ENCODE results near the gene MUC5AC.

MUC5AC gene

GRCh38 chr11:1128311-1129142 lies 29.2 kb upstream of the MUC5AC start:
- H3K4me3 ChIP-seq (ENCODE audit: low read depth, low read length) = no peak overlapping the region
- TF ChIP-seq CTCF (IDR thresholded peaks at IDR 0.05; ENCODE audit: low read depth, low read length, missing control alignments) = no peak
- no peak for DNase-seq
- H3K27me3 ChIP-seq (replicated peaks) = no peaks in the 10 kb centered on the region
- no peak overlapping the region for H3K27ac ChIP-seq
- in situ Hi-C loops (cut with HindIII; ENCODE audit: low pct_ligation_motif_present, low sequenced_read_pairs) = no loop called here
- H3K36me3 ChIP-seq (replicated peaks) = no peaks in the 10 kb centered on the region

- Histone ChIP-seq H3K36me3 (replicated peaks) (no peaks in the 10 kb centered on the region), H3K4me3 (ENCODE audit: low read depth, low read length) (no peak overlapping the region), H3K27ac (no peak overlapping the region), H3K27me3 (replicated peaks) (no peaks in the 10 kb centered on the region)
- DNase-seq = no peak
- no peak for TF ChIP-seq CTCF (IDR thresholded peaks at IDR 0.05; ENCODE audit: low read depth, low read length, missing control alignments)
- in situ Hi-C loops (cut with HindIII; ENCODE audit: low pct_ligation_motif_present, low sequenced_read_pairs) = no loop called here
These were observed 28.6 kb upstream of the MUC5AC start for GRCh38 chr11:1129143-1129610.

- Histone ChIP-seq H3K36me3 (replicated peaks) (no peaks in the 10 kb centered on the region), H3K4me3 (ENCODE audit: low read depth, low read length) (no peak overlapping the region), H3K27ac (no peak overlapping the region), H3K27me3 (replicated peaks) (no peaks in the 10 kb centered on the region)
- in situ Hi-C loops (cut with HindIII; ENCODE audit: low pct_ligation_motif_present, low sequenced_read_pairs) = no loop called here
- DNase-seq = no peak
- no peak for TF ChIP-seq CTCF (IDR thresholded peaks at IDR 0.05; ENCODE audit: low read depth, low read length, missing control alignments)
These were observed 28.1 kb upstream of the MUC5AC start for GRCh38 chr11:1129611-1130160.

GRCh38 chr11:1130276-1131032 lies 27.3 kb upstream of the MUC5AC start:
- Histone ChIP-seq H3K4me3 (ENCODE audit: low read depth, low read length) (no peak overlapping the region), H3K36me3 (replicated peaks) (no peaks in the 10 kb centered on the region), H3K27ac (no peak overlapping the region), H3K27me3 (replicated peaks) (no peaks in the 10 kb centered on the region)
- DNase-seq = no peak
- TF ChIP-seq CTCF (IDR thresholded peaks at IDR 0.05; ENCODE audit: low read depth, low read length, missing control alignments) = no peak
- in situ Hi-C loops (cut with HindIII; ENCODE audit: low pct_ligation_motif_present, low sequenced_read_pairs) = no loop called here

GRCh38 chr11:1131033-1131911 lies 26.5 kb upstream of the MUC5AC start:
- no peaks in the 10 kb centered on the region for H3K27me3 ChIP-seq (replicated peaks)
- in situ Hi-C loops (cut with HindIII; ENCODE audit: low pct_ligation_motif_present, low sequenced_read_pairs) = no loop called here
- no peak overlapping the region for H3K4me3 ChIP-seq (ENCODE audit: low read depth, low read length)
- no peak overlapping the region for H3K27ac ChIP-seq
- H3K36me3 ChIP-seq (replicated peaks) = no peaks in the 10 kb centered on the region
- DNase-seq = no peak
- no peak for TF ChIP-seq CTCF (IDR thresholded peaks at IDR 0.05; ENCODE audit: low read depth, low read length, missing control alignments)

Data from brain microvascular endothelial cell (primary cell).